GM12801 (cell line): ENCODE results near the gene TSPAN33.

ENCODE experiments used
- CTCF ChIP-seq: IDR thresholded peaks from one replicate; pipeline ENCODE4 v1.5.1; 2011; ENCODE audit warnings: control low read depth; ENCODE audit not compliant: insufficient read length; ENCODE audit errors: extremely low read depth

The TSPAN33 gene

GRCh38 chr7:129144095-129144833, at the start of gene TSPAN33:
Gene TSPAN33 (plus strand): TSS chr7:129144707. CDS start chr7:129144981, 274 bp downstream.
- no peak for TF ChIP-seq CTCF

GRCh38 chr7:129095258-129095657, 49.2 kb upstream of the TSPAN33 start:
- TF ChIP-seq CTCF = no peak

- no peak for TF ChIP-seq CTCF
Observed at GRCh38 chr7:129098409-129099084, 46.0 kb upstream of the TSPAN33 start.

- TF ChIP-seq CTCF = no peak
Observed at GRCh38 chr7:129100827-129101166, 43.7 kb upstream of the TSPAN33 start.

- TF ChIP-seq CTCF = no peak
Observed at GRCh38 chr7:129101746-129102145, 42.8 kb upstream of the TSPAN33 start.

- TF ChIP-seq CTCF = no peak
Observed at GRCh38 chr7:129103561-129104324, 40.8 kb upstream of the TSPAN33 start.

- no peak for TF ChIP-seq CTCF
Observed at GRCh38 chr7:129108581-129108980, 35.9 kb upstream of the TSPAN33 start.
